ENCODE measurements around the gene CELA1.
A peak's percentile ranks its signal among the peaks of the same experiment; 100 is the strongest.

Gene CELA1

DNA sequence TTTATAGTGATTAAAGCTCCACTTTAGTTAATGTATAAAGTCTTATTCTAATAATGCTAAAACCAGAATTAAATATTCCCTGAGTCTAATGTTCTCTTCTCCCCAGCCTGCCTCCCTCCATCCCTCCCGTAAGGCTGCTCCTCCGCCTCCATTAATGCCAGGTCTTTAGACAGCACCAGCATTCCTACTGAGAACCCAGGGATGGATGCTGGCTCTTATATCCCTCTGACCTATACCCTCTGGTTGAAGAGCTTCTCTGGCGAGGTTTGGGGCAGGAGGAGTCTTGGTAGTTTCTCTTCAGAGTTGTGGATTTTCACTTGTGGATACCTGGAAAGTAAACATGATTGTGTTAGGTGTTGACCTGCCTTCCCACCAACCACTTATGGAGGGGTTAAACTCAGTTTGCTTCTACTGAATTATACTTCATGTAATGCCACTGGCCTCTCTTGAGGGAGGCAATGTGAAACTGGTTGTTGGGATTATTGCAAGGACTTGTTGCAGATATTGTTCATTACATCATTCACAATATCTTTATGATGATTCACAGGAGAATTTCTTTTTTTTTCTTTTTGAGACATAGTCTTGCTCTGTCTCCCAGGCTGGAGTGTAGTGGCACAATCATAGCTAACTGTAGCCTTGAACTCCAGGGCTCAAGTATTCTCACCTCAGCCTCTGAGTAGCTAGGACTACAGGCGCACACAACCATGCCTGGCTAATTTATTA, 65.1 kb downstream of the CELA1 start:
- H3K27ac Mint-ChIP-seq, result peak overlapping the region; percentile 67
- H3K27me3 Mint-ChIP-seq, result no peaks in the 10 kb centered on the region
- no peaks in the 10 kb centered on the region for H3K9me3 Mint-ChIP-seq (ENCODE audit: low read depth)
- H3K36me3 Mint-ChIP-seq, result no peaks in the 10 kb centered on the region
- H3K4me3 Mint-ChIP-seq, result no peak overlapping the region
- peaks cover 8% of the 10 kb centered on the region for H3K4me1 Mint-ChIP-seq (ENCODE audit: low read depth)
